ENCODE results near the gene PRKAG2.
"Not testable (repeated sequence)": the region's sequence is repeated elsewhere in the genome, so short reads cannot be mapped to it uniquely, and the experiment has no call there.

The PRKAG2 gene

DNA sequence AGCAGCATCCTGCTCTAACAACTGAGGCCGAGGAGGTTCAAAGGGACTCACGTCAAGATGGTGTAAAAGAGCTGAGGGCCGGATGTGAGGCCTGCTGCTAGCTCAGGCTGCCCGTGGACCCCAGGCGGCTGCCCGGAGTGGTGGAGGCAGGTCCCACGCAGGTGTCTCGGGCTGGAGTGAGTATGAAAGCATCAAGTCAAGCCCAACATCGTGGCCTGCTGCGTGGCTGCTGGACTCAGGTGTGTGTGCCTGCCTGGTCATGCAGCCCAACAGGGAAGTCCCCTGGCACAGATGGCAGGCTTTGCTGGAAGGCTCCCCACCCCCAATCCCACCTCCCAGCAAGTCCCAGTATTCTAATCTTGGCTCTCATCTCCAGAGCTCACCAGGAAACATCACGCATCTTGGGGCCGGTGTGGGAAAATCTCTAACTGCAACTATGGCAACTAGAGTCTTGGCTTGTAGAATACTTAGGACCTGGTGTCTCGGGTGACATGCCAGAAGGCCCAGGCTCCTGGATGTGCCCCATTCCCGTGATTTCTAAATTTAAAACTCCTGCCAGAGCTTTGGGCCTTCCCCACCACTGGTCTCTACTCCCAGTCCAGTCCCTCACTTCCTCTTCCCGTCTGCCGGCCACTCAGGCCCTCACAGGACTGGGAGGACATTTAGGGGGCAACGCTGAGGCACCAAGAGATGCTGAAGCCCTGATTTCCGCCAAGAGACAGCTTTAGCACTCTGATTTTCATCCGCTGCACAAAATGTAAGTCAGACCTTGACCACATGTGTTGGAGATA is 85.9 kb downstream of the PRKAG2 start:
- DNase-seq (ENCODE audit: extremely low read depth in 1 of 2, low read depth in 1 of 2): no peak

DNA sequence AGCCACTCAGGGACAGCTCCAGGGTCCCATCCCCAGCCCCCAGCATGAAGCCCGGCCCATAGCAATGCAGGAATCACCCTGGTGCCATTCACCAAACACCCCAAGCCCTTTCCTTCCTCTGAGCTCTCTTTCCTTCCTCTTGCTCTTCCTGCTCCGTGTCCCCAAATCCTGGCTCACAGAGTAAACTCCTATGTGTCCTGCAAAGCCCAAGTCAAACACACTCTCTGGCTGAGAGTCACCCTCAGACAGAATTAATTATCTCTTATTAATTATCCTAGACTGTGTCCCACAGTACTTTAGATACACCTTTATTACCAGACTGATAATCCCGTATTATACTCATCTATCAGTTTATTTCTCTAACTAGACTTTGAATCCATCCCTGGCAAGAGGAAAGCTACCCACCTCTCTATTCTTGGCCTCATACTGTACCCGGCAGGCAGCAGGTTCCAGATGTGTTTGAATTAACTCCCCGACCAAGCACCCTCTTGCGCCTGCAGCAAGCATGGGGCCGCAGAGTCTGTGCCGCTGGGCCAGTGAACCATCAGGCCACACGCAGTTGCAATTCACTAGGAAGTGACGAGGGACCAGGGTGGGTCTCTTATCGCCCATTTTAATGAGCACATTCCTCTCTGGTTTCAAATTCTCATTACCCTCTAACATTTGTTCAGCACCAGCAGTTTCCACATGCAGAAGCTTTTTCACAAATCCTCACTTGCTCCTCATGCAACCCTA is 86.7 kb downstream of the PRKAG2 start:
- DNase-seq (ENCODE audit: extremely low read depth in 1 of 2, low read depth in 1 of 2): no peak

GRCh38 chr7:151789380-151789947 is 87.5 kb downstream of the PRKAG2 start:
- no peak for DNase-seq (ENCODE audit: extremely low read depth in 1 of 2, low read depth in 1 of 2)

GRCh38 chr7:151787348-151787747 is 89.6 kb downstream of the PRKAG2 start:
- no peak for DNase-seq (ENCODE audit: extremely low read depth in 1 of 2, low read depth in 1 of 2)

GRCh38 chr7:151786936-151787335 is 90.0 kb downstream of the PRKAG2 start:
- no peak for DNase-seq (ENCODE audit: extremely low read depth in 1 of 2, low read depth in 1 of 2)

DNA sequence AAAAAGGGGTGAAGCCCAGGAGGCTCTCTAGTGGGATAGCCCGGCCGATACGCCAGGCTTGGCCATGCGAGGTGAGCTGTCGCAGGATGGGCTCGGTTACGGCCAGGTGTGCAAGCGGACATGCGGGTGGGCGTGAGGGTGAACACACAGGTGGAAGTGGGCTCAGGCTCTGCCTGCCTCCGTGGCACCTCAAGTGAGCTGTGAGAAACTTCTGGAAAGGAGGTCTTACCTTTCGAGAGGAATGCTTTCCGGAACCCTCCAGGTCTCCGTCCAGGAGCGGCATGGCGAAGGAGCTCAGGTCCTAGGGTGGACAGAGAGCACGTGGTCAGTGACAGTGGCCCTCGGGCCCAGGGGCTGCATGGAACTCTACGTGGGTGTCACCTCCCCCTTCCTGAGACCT is 90.7 kb downstream of the PRKAG2 start:
- no peak for DNase-seq (ENCODE audit: extremely low read depth in 1 of 2, low read depth in 1 of 2)

DNA sequence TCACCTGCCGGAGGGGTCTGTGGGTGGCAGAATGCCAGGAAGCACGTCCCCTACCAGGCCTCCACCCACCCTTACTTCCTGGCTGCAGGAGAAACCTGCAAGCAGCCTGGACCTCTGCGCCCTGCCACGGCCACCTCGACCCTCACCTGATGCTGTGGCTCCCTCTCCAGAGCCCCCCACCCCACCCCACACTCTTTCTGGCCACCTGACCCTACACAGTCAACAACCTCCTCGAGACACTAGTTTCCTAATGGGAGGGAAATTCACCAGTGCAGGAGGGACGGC is 91.3 kb downstream of the PRKAG2 start:
- no peak for DNase-seq (ENCODE audit: extremely low read depth in 1 of 2, low read depth in 1 of 2)

DNA sequence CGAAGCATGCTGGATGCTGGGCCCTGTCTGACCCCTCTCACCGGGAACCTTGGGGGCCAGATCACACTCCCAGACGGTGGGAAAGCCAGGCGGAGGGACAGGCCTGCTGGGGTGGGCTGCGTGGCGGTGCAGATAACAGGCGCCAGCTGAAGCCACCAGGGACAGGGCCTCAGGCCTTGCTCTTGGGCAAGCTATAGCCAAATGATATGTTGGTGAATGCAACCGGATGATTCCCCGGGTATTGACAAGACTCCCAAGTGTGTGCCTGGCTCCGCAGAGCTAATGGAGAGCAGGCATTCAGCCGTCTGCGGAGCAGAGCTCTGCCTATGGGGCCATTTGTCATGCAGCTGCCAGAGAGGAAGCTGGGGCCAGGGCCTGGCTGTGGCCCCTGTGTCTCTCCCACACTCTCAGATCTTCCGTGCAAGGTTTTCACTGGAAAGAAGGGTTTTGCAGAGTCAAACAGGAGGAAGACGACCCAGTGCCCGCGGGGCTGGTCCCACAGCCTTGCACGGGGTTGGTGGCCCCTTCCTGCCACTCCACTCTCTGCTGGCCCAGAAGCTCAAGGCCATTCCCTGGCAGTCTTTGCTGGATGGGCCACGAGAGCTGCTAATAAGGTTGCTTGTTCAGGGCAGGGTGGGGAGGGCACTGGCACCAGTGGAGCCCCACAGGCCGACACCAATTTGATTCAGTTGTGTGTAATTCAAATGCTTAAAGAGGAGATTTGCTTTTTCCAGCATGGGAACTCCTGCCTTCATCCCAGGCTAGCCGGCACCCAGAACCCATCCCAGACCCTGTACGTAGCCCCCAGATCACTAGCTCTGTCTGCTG is 91.8 kb downstream of the PRKAG2 start:
- DNase-seq (ENCODE audit: extremely low read depth in 1 of 2, low read depth in 1 of 2): no peak

GRCh38 chr7:151783958-151784575 is 92.8 kb downstream of the PRKAG2 start:
- DNase-seq (ENCODE audit: extremely low read depth in 1 of 2, low read depth in 1 of 2): no peak

DNA sequence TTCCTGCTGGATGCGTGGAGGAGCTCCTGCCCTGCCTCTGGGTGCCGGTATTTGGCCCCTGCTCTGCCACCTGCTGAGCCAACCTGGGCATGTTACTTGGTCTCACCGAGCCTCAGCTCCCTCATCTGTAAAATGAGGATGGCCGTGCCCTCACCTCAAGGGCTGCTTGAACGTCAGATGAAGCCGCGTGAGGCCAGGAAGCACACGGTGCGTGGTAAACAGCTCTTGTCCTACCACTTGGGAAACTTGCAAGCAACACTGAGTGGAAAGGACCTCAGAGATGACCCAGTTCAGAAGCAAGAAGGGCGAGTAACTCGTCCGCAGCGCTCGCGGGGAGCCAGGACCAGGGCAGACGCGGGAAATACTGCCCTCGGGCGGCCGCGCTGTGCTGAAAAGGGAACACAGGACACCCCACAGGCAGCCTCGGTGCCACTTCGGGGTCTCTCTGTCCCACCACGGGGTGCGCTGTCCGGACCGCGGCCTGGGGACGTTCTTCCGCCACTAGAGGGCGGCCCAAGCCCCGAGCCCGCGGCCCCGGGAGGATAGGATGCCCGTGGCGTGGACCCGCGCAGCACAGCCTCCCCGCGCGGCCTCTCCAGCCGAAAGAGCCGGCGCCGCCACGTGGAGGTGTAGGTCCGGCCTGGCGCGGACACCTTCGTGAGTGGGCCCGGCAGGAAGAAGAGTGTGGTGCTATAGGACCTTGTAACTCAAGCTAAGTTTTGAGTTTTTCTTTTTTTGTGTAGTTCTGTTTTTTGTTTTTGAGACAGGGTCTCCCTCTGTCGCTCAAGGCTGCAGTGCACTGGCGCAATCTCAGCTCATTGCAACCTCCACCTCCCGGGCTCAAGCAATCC is 94.1 kb downstream of the PRKAG2 start:
- peak; percentile 64 to 73 for DNase-seq (ENCODE audit: extremely low read depth in 1 of 2, low read depth in 1 of 2)

DNA sequence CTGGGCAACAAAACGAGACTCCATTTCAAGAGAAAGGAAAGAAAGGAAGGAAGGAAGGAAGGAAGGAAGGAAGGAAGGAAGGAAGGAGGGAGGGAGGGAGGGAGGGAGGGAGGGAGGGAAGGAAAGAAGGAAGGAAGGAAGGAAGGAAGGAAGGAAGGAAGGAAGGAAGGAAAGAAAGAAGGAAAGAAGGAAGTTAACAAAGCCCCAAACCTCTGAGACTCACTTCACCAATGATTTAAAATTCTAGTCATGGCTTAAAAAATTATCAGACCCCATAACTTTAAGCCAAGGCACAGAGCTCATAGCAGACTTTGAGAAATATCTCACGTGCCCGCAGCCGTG is 94.7 kb downstream of the PRKAG2 start:
- DNase-seq (ENCODE audit: extremely low read depth in 1 of 2, low read depth in 1 of 2): not testable (repeated sequence)

GRCh38 chr7:151781161-151781845 is 95.6 kb downstream of the PRKAG2 start:
- DNase-seq (ENCODE audit: extremely low read depth in 1 of 2, low read depth in 1 of 2): no peak

GRCh38 chr7:151780631-151781030 is 96.3 kb downstream of the PRKAG2 start:
- no peak for DNase-seq (ENCODE audit: extremely low read depth in 1 of 2, low read depth in 1 of 2)

- no peak for DNase-seq (ENCODE audit: extremely low read depth in 1 of 2, low read depth in 1 of 2)
Observed at GRCh38 chr7:151779678-151780077, 97.2 kb downstream of the PRKAG2 start.

- DNase-seq (ENCODE audit: extremely low read depth in 1 of 2, low read depth in 1 of 2): no peak
Observed at GRCh38 chr7:151779255-151779654, 97.7 kb downstream of the PRKAG2 start.

DNA sequence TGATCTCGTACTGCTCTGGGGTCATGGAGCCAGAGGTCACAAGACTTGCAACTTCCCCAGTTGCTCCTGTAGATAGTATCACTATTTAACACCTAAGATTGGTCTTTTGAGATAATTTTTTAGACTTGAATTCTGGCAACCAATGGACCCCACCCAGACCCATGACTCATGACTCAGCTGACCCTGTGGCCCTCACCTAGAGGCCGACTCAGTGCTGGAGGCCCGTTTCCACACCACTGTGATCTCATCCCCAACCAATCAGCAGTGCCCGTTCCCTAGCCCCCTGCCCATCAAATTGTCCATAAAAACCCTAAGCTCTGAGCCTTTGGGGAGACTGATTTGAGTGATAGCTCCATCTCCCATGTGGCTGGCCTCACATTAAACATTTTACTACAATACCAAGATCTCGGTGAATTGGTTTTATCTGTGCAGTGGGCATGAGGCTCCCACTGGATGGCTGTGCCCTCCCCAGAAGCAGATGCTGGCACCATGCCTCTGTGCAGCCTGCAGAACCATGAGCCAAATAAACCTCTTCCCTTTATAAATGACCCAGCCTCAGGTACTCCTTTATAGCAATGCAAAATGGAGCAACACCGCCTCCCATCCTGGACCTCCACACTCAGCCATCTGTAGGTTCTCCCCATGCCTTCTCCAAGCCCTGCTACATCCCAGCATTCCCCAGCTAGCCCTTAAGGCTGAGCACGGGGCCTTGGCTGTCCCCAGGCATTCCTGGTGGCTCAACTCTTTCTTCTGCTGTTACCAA is 98.8 kb downstream of the PRKAG2 start:
- no peak for DNase-seq (ENCODE audit: extremely low read depth in 1 of 2, low read depth in 1 of 2)

GRCh38 chr7:151777495-151777880 is 99.4 kb downstream of the PRKAG2 start:
- DNase-seq (ENCODE audit: extremely low read depth in 1 of 2, low read depth in 1 of 2): no peak

DNA sequence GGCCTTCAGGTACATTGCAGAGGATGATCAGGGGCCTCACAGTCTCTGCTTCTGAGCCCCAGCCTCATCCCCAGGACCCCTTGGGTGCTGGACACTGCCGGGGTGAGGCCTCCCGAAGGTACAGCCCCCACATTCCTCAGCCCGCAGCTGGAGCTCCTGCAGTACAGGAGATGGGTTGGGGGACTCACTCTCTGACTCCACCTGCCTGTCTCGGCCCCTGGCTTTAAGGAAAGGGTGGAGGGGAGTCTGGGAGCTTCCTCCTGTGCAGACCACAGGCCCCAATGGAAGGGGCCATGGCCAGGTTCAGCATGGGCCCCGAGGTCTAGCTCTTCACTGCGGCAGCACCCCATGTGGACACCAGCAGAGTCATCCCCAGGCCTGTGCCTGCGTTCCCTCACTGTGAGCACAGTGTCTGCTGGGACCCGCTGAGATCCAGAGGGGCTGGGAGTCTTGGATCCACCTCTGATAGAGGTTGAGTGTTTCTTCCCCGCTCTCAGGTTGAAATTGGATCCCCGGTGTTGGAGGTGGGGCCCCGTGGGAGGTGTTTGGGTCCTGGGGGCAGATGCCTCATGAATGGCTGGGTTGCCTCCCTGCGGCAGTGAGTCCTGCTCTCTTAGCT is 99.9 kb downstream of the PRKAG2 start:
- no peak for DNase-seq (ENCODE audit: extremely low read depth in 1 of 2, low read depth in 1 of 2)
